ENCODE results near the gene CTSO.

Gene CTSO

GRCh38 chr4:155924637-155925036 is 29.0 kb downstream of the CTSO start:
- H3K4me3 ChIP-seq (ENCODE audit: low read depth, low read length): no peak overlapping the region
- no peak overlapping the region for H3K9ac ChIP-seq (ENCODE audit: low read depth, low read length)
- no peaks in the 10 kb centered on the region for H3K27me3 ChIP-seq (ENCODE audit: control insufficient read depth, insufficient read depth, low read length)
- no peaks in the 10 kb centered on the region for H3K9me3 ChIP-seq (ENCODE audit: control insufficient read depth, insufficient read depth, low read length)
- H3K36me3 ChIP-seq (ENCODE audit: control insufficient read depth, insufficient read depth, low read length): no peaks in the 10 kb centered on the region
- no peaks in the 10 kb centered on the region for H3K4me1 ChIP-seq (ENCODE audit: control insufficient read depth, insufficient read depth, low read length)

GRCh38 chr4:155921597-155921996 is 32.1 kb downstream of the CTSO start:
- Histone ChIP-seq H3K4me1 (ENCODE audit: control insufficient read depth, insufficient read depth, low read length) (no peaks in the 10 kb centered on the region), H3K36me3 (ENCODE audit: control insufficient read depth, insufficient read depth, low read length) (no peaks in the 10 kb centered on the region)

GRCh38 chr4:155914782-155915181 is 38.9 kb downstream of the CTSO start:
- Histone ChIP-seq H3K4me1 (ENCODE audit: control insufficient read depth, insufficient read depth, low read length) (no peaks in the 10 kb centered on the region), H3K4me3 (ENCODE audit: low read depth, low read length) (no peak overlapping the region), H3K27me3 (ENCODE audit: control insufficient read depth, insufficient read depth, low read length) (no peaks in the 10 kb centered on the region), H3K36me3 (ENCODE audit: control insufficient read depth, insufficient read depth, low read length) (no peaks in the 10 kb centered on the region), H3K9ac (ENCODE audit: low read depth, low read length) (no peak overlapping the region), H3K9me3 (ENCODE audit: control insufficient read depth, insufficient read depth, low read length) (no peaks in the 10 kb centered on the region)

More at GRCh38 chr4:155921597-155921996, 32.1 kb downstream of the CTSO start:
- Histone ChIP-seq H3K4me3 (ENCODE audit: low read depth, low read length) (no peak overlapping the region), H3K27me3 (ENCODE audit: control insufficient read depth, insufficient read depth, low read length) (no peaks in the 10 kb centered on the region), H3K9ac (ENCODE audit: low read depth, low read length) (no peak overlapping the region), H3K9me3 (ENCODE audit: control insufficient read depth, insufficient read depth, low read length) (no peaks in the 10 kb centered on the region)

- H3K27me3 ChIP-seq (ENCODE audit: control insufficient read depth, insufficient read depth, low read length): no peaks in the 10 kb centered on the region
- H3K36me3 ChIP-seq (ENCODE audit: control insufficient read depth, insufficient read depth, low read length): no peaks in the 10 kb centered on the region
Measured at GRCh38 chr4:155911905-155912304, 41.8 kb downstream of the CTSO start.

GRCh38 chr4:155909615-155910226 is 43.9 kb downstream of the CTSO start:
- H3K9me3 ChIP-seq (ENCODE audit: control insufficient read depth, insufficient read depth, low read length): no peaks in the 10 kb centered on the region
- H3K4me1 ChIP-seq (ENCODE audit: control insufficient read depth, insufficient read depth, low read length): no peaks in the 10 kb centered on the region
- no peaks in the 10 kb centered on the region for H3K27me3 ChIP-seq (ENCODE audit: control insufficient read depth, insufficient read depth, low read length)
- no peak overlapping the region for H3K9ac ChIP-seq (ENCODE audit: low read depth, low read length)
- H3K4me3 ChIP-seq (ENCODE audit: low read depth, low read length): no peak overlapping the region
- H3K36me3 ChIP-seq (ENCODE audit: control insufficient read depth, insufficient read depth, low read length): no peaks in the 10 kb centered on the region

More at GRCh38 chr4:155911905-155912304, 41.8 kb downstream of the CTSO start:
- Histone ChIP-seq H3K9ac (ENCODE audit: low read depth, low read length) (no peak overlapping the region), H3K4me3 (ENCODE audit: low read depth, low read length) (no peak overlapping the region), H3K4me1 (ENCODE audit: control insufficient read depth, insufficient read depth, low read length) (no peaks in the 10 kb centered on the region), H3K9me3 (ENCODE audit: control insufficient read depth, insufficient read depth, low read length) (no peaks in the 10 kb centered on the region)

- Histone ChIP-seq H3K4me1 (ENCODE audit: control insufficient read depth, insufficient read depth, low read length) (no peaks in the 10 kb centered on the region), H3K4me3 (ENCODE audit: low read depth, low read length) (no peak overlapping the region), H3K27me3 (ENCODE audit: control insufficient read depth, insufficient read depth, low read length) (no peaks in the 10 kb centered on the region), H3K9me3 (ENCODE audit: control insufficient read depth, insufficient read depth, low read length) (no peaks in the 10 kb centered on the region), H3K9ac (ENCODE audit: low read depth, low read length) (no peak overlapping the region), H3K36me3 (ENCODE audit: control insufficient read depth, insufficient read depth, low read length) (no peaks in the 10 kb centered on the region)
Measured at GRCh38 chr4:155908187-155909139, 45.2 kb downstream of the CTSO start.

- no peak overlapping the region for H3K4me3 ChIP-seq (ENCODE audit: low read depth, low read length)
Measured at GRCh38 chr4:155907556-155907955, 46.1 kb downstream of the CTSO start.

GRCh38 chr4:155906554-155907247 is 47.0 kb downstream of the CTSO start:
- H3K9me3 ChIP-seq (ENCODE audit: control insufficient read depth, insufficient read depth, low read length): no peaks in the 10 kb centered on the region
- no peak overlapping the region for H3K9ac ChIP-seq (ENCODE audit: low read depth, low read length)
- no peaks in the 10 kb centered on the region for H3K4me1 ChIP-seq (ENCODE audit: control insufficient read depth, insufficient read depth, low read length)
- H3K4me3 ChIP-seq (ENCODE audit: low read depth, low read length): no peak overlapping the region
- no peaks in the 10 kb centered on the region for H3K27me3 ChIP-seq (ENCODE audit: control insufficient read depth, insufficient read depth, low read length)
- H3K36me3 ChIP-seq (ENCODE audit: control insufficient read depth, insufficient read depth, low read length): no peaks in the 10 kb centered on the region

More at GRCh38 chr4:155907556-155907955, 46.1 kb downstream of the CTSO start:
- Histone ChIP-seq H3K9me3 (ENCODE audit: control insufficient read depth, insufficient read depth, low read length) (no peaks in the 10 kb centered on the region), H3K36me3 (ENCODE audit: control insufficient read depth, insufficient read depth, low read length) (no peaks in the 10 kb centered on the region), H3K4me1 (ENCODE audit: control insufficient read depth, insufficient read depth, low read length) (no peaks in the 10 kb centered on the region), H3K27me3 (ENCODE audit: control insufficient read depth, insufficient read depth, low read length) (no peaks in the 10 kb centered on the region), H3K9ac (ENCODE audit: low read depth, low read length) (no peak overlapping the region)

- no peaks in the 10 kb centered on the region for H3K27me3 ChIP-seq (ENCODE audit: control insufficient read depth, insufficient read depth, low read length)
- H3K9me3 ChIP-seq (ENCODE audit: control insufficient read depth, insufficient read depth, low read length): no peaks in the 10 kb centered on the region
- H3K4me1 ChIP-seq (ENCODE audit: control insufficient read depth, insufficient read depth, low read length): peaks cover 4% of the 10 kb centered on the region
- H3K4me3 ChIP-seq (ENCODE audit: low read depth, low read length): no peak overlapping the region
- no peak overlapping the region for H3K9ac ChIP-seq (ENCODE audit: low read depth, low read length)
- H3K36me3 ChIP-seq (ENCODE audit: control insufficient read depth, insufficient read depth, low read length): no peaks in the 10 kb centered on the region
Measured at GRCh38 chr4:155904331-155904730, 49.3 kb downstream of the CTSO start.

- Histone ChIP-seq H3K9ac (ENCODE audit: low read depth, low read length) (no peak within 1 kb of the TSS), H3K36me3 (ENCODE audit: control insufficient read depth, insufficient read depth, low read length) (no peaks in the 10 kb centered on the region), H3K4me3 (ENCODE audit: low read depth, low read length) (no peak within 1 kb of the TSS), H3K27me3 (ENCODE audit: control insufficient read depth, insufficient read depth, low read length) (no peaks in the 10 kb centered on the region), H3K4me1 (ENCODE audit: control insufficient read depth, insufficient read depth, low read length) (peaks cover 4% of the 10 kb centered on the region), H3K9me3 (ENCODE audit: control insufficient read depth, insufficient read depth, low read length) (no peaks in the 10 kb centered on the region)
Measured at GRCh38 chr4:155903453-155903852, 50.2 kb downstream of the CTSO start, which contains the start of gene TDO2. Gene TDO2, plus strand, starts transcription at chr4:155903696. Its CDS starts 63 bp downstream, at chr4:155903759.

GRCh38 chr4:155901013-155901412 is 52.7 kb downstream of the CTSO start:
- H3K27me3 ChIP-seq (ENCODE audit: control insufficient read depth, insufficient read depth, low read length): no peaks in the 10 kb centered on the region
- H3K9ac ChIP-seq (ENCODE audit: low read depth, low read length): no peak overlapping the region

More at GRCh38 chr4:155901013-155901412, 52.7 kb downstream of the CTSO start:
- H3K9me3 ChIP-seq (ENCODE audit: control insufficient read depth, insufficient read depth, low read length): no peaks in the 10 kb centered on the region
- peaks cover 4% of the 10 kb centered on the region for H3K4me1 ChIP-seq (ENCODE audit: control insufficient read depth, insufficient read depth, low read length)
- H3K4me3 ChIP-seq (ENCODE audit: low read depth, low read length): no peak overlapping the region
- no peaks in the 10 kb centered on the region for H3K36me3 ChIP-seq (ENCODE audit: control insufficient read depth, insufficient read depth, low read length)

Data from iPS-15b (cell line).